ENCODE data around the gene ILKAP.

The ILKAP gene

DNA sequence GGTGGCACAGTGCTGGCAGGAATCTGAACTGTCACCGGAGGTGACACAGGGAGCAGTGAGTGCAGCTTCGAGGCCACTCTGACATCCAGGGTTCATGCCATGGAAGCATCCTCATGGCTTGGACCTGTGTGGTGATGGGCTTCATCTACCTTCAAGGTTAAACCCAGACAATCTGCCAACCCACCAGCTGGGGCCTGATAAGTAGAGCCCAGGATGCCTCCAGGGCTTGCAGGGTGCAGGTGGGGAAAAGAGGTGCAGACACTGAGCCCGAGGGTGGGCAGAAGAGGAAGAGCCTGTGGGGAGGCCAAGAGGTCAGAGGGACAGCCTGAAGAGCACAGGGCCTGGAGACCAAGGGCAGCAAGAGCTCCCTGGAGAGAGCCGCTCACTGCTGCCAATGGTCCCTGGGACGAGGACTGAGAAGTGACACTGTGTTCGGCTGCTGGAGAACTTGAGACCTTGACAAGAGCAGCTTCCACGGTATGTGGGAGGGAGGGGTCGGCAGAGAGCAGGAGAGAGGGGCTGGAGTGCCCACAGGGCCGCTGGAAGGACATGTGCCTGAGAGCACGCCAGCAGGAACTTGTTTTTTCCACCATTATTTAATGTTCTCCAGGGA, 44.5 kb upstream of the ILKAP start:
- TF ChIP-seq CTCF (IDR thresholded peaks at IDR 0.05), result no peak
- no peaks in the 10 kb centered on the region for H3K27me3 ChIP-seq
- intact Hi-C loops (cut with DNase I; ENCODE audit: low total_unique reads), result no loop called here
- H3K4me1 ChIP-seq, result peaks cover 0 to 7% (median 7%) of the 10 kb centered on the region in 4 donors
- no peak overlapping the region for H3K4me3 ChIP-seq
- no peaks in the 10 kb centered on the region for H3K9me3 ChIP-seq
- no peak for DNase-seq
- peaks cover 49 to 89% (median 76%) of the 10 kb centered on the region in 3 donors for H3K36me3 ChIP-seq
- H3K27ac ChIP-seq, result no peak overlapping the region

- intact Hi-C loops (cut with DNase I; ENCODE audit: low total_unique reads), result no loop called here
- Histone ChIP-seq H3K27me3 (no peaks in the 10 kb centered on the region), H3K27ac (no peak overlapping the region), H3K4me3 (no peak overlapping the region), H3K4me1 (peaks cover 0 to 15% (median 14%) of the 10 kb centered on the region in 4 donors), H3K36me3 (peaks cover 44 to 82% (median 69%) of the 10 kb centered on the region in 3 donors), H3K9me3 (no peaks in the 10 kb centered on the region)
- DNase-seq, result no peak
- TF ChIP-seq CTCF (IDR thresholded peaks at IDR 0.05), result no peak
Observed at GRCh38 chr2:238247002-238247822, 43.7 kb upstream of the ILKAP start.

DNA sequence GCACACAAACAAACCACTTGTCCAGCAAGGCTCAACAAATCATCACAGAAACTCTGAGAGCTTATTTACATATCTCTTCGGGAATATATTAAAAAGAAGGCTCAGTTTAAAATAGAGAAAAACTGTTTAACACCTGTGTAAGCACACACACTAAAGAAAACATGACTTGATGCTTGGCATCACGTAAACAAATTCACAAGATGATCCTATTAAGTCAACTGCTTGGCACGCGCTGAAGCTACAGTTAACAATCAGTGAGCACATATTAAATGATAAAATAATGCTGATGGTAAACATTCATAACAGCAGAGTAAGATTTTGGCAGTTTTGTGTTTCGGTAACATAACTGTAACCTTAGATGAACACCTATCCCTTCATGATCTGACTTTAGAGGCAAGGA, 40.7 kb upstream of the ILKAP start:
- peaks cover 24 to 51% (median 38%) of the 10 kb centered on the region in 3 donors for H3K36me3 ChIP-seq
- H3K27ac ChIP-seq, result no peak overlapping the region
- H3K4me1 ChIP-seq, result peaks cover 9 to 38% (median 33%) of the 10 kb centered on the region in 4 donors
- intact Hi-C loops (cut with DNase I; ENCODE audit: low total_unique reads), result no loop called here
- DNase-seq, result no peak
- H3K27me3 ChIP-seq, result peaks cover 0 to 1% of the 10 kb centered on the region in 2 donors
- no peak overlapping the region for H3K4me3 ChIP-seq
- no peak for TF ChIP-seq CTCF (IDR thresholded peaks at IDR 0.05)
- H3K9me3 ChIP-seq, result no peaks in the 10 kb centered on the region

- H3K9me3 ChIP-seq, result no peaks in the 10 kb centered on the region
- DNase-seq, result no peak
- peaks cover 9 to 43% (median 37%) of the 10 kb centered on the region in 4 donors for H3K4me1 ChIP-seq
- peak overlapping the region; percentile 63 to 72 for H3K27ac ChIP-seq
- peaks cover 20 to 46% (median 34%) of the 10 kb centered on the region in 3 donors for H3K36me3 ChIP-seq
- intact Hi-C loops (cut with DNase I; ENCODE audit: low total_unique reads), result no loop called here
- H3K4me3 ChIP-seq, result no peak overlapping the region
- H3K27me3 ChIP-seq, result peaks cover 0 to 6% of the 10 kb centered on the region in 2 donors
- no peak for TF ChIP-seq CTCF (IDR thresholded peaks at IDR 0.05)
Observed at GRCh38 chr2:238243496-238244076, 40.1 kb upstream of the ILKAP start.

- intact Hi-C loops (cut with DNase I; ENCODE audit: low total_unique reads), result no loop called here
- TF ChIP-seq CTCF (IDR thresholded peaks at IDR 0.05), result no peak
- Histone ChIP-seq H3K9me3 (no peaks in the 10 kb centered on the region), H3K27ac (peak overlapping the region; percentile 63 to 72), H3K27me3 (peaks cover 0 to 6% of the 10 kb centered on the region in 2 donors), H3K36me3 (peaks cover 18 to 39% (median 32%) of the 10 kb centered on the region in 3 donors), H3K4me3 (no peak overlapping the region), H3K4me1 (peaks cover 9 to 43% (median 38%) of the 10 kb centered on the region in 4 donors)
- DNase-seq, result peak in 1 of 2 donors; percentile 90
Observed at GRCh38 chr2:238242731-238243495, 39.4 kb upstream of the ILKAP start.

Measured in tibial artery (tissue), 4 donors.